HEK293T (cell line): ENCODE results near the gene SLC44A3.

ENCODE experiments used
- ARNT ChIP-seq: fragments of 450-650 bp; IDR thresholded peaks from 2 replicates; pipeline ENCODE4 v1.6.1; 2017; ENCODE audit warnings: mild to moderate bottlenecking
- BHLHE40 ChIP-seq: fragments of 450-650 bp; IDR thresholded peaks from 2 replicates; pipeline ENCODE4 v1.6.1; 2016; ENCODE audit warnings: mild to moderate bottlenecking, moderate library complexity, borderline replicate concordance
- CTBP1 ChIP-seq: fragments of 450-650 bp; IDR thresholded peaks from 2 replicates; pipeline ENCODE4 v1.6.1; 2016; ENCODE audit warnings: borderline replicate concordance
- ELF4 ChIP-seq: fragments of 450-650 bp; IDR thresholded peaks from 2 replicates; pipeline ENCODE4 v1.6.1; 2017; ENCODE audit warnings: antibody characterized with exemption
- FOXA1 ChIP-seq: fragments of 450-650 bp; IDR thresholded peaks from 2 replicates; pipeline ENCODE4 v1.6.1; 2016; ENCODE audit warnings: mild to moderate bottlenecking
- FOXK2 ChIP-seq: fragments of 450-650 bp; IDR thresholded peaks from 2 replicates; pipeline ENCODE4 v1.6.1; 2016; ENCODE audit warnings: mild to moderate bottlenecking
- L3MBTL2 ChIP-seq: fragments of 450-650 bp; conservative IDR thresholded peaks from 2 replicates; pipeline ENCODE4 v1.6.1; 2016; ENCODE audit warnings: mild to moderate bottlenecking
- NFRKB ChIP-seq: fragments of 450-650 bp; IDR thresholded peaks from 2 replicates; pipeline ENCODE4 v1.6.1; 2016; ENCODE audit warnings: mild to moderate bottlenecking, moderate library complexity
- SP1 ChIP-seq: fragments of 450-650 bp; IDR thresholded peaks from 2 replicates; pipeline ENCODE4 v1.6.1; 2017
- SUZ12 ChIP-seq: fragments of 450-650 bp; IDR thresholded peaks from 2 replicates; pipeline ENCODE4 v1.6.1; 2016; ENCODE audit warnings: mild to moderate bottlenecking
- TARDBP ChIP-seq: fragments of 450-650 bp; IDR thresholded peaks from 2 replicates; pipeline ENCODE4 v1.6.1; 2016
- ZNF384 ChIP-seq: fragments of 450-650 bp; IDR thresholded peaks from 2 replicates; pipeline ENCODE4 v1.6.1; 2016
- TF ChIP-seq, protein P1 (sequence below): fragments of 450-650 bp; IDR thresholded peaks from 2 replicates; pipeline ENCODE4 v1.6.1; 2016

- TF ChIP-seq, protein P1, sequence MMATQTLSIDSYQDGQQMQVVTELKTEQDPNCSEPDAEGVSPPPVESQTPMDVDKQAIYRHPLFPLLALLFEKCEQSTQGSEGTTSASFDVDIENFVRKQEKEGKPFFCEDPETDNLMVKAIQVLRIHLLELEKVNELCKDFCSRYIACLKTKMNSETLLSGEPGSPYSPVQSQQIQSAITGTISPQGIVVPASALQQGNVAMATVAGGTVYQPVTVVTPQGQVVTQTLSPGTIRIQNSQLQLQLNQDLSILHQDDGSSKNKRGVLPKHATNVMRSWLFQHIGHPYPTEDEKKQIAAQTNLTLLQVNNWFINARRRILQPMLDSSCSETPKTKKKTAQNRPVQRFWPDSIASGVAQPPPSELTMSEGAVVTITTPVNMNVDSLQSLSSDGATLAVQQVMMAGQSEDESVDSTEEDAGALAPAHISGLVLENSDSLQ, result no peak
- TF ChIP-seq FOXK2 (no peak), TARDBP (no peak), BHLHE40 (no peak), FOXA1 (no peak), SP1 (no peak), SUZ12 (no peak), ARNT (no peak), ZNF384 (no peak), L3MBTL2 (no peak), ELF4 (no peak), NFRKB (no peak), CTBP1 (no peak)
Measured at GRCh38 chr1:94917251-94917650, 97.1 kb downstream of the SLC44A3 start.
